Endodermal cell (in vitro differentiated cells): ENCODE data around the gene FLAD1. TPM values are rescaled to one million over a fixed set of nuclear protein-coding genes. Genes with fewer than 3 reads are reported as not detected.

ENCODE experiments used
- DNase-seq: peaks from one replicate; pipeline ENCODE4 v3.0.0-alpha.2; 2017
- H3K27ac ChIP-seq: 2 replicates; pipeline ENCODE4 v1.5.1; 2013; ENCODE audit warnings: mild to moderate bottlenecking, low read depth, low read length, moderate library complexity
- H3K27me3 ChIP-seq: 2 replicates; pipeline ENCODE4 v1.6.1; 2013; ENCODE audit warnings: mild to moderate bottlenecking, low read length, moderate library complexity; ENCODE audit not compliant: insufficient read depth, control insufficient read depth, poor library complexity, severe bottlenecking
- H3K36me3 ChIP-seq: 2 replicates; pipeline ENCODE4 v1.7.0; 2013; ENCODE audit warnings: mild to moderate bottlenecking, low read length, moderate library complexity; ENCODE audit not compliant: control insufficient read depth, insufficient read depth
- H3K4me1 ChIP-seq: one replicate; pipeline ENCODE4 v1.7.0; 2013; ENCODE audit warnings: low read length; ENCODE audit not compliant: control insufficient read depth, insufficient read depth
- H3K4me3 ChIP-seq: 2 replicates; pipeline ENCODE4 v1.5.1; 2013; ENCODE audit warnings: mild to moderate bottlenecking, low read length, moderate library complexity
- H3K9ac ChIP-seq: 2 replicates; pipeline ENCODE4 v1.6.1; 2013; ENCODE audit warnings: mild to moderate bottlenecking, low read length, moderate library complexity; ENCODE audit not compliant: poor library complexity, severe bottlenecking; ENCODE audit errors: extremely low read depth
- H3K9me3 ChIP-seq: 2 replicates; pipeline ENCODE4 v1.6.1; 2013; ENCODE audit warnings: mild to moderate bottlenecking, low read length, moderate library complexity; ENCODE audit not compliant: control insufficient read depth
- H3K27ac Mint-ChIP-seq: 2 replicates; pipeline ENCODE4 v1.8.0; 2020; ENCODE audit warnings: mixed read lengths
- H3K27me3 Mint-ChIP-seq: 2 replicates; pipeline ENCODE4 v1.8.0; 2021; ENCODE audit warnings: mild to moderate bottlenecking, mixed read lengths; ENCODE audit not compliant: insufficient read depth
- H3K36me3 Mint-ChIP-seq: 2 replicates; pipeline ENCODE4 v1.8.0; 2020; ENCODE audit warnings: low read depth, mixed read lengths
- H3K4me1 Mint-ChIP-seq: 2 replicates; pipeline ENCODE4 v1.8.0; 2020; ENCODE audit warnings: mixed read lengths
- H3K4me3 Mint-ChIP-seq: 2 replicates; pipeline ENCODE4 v1.8.0; 2020; ENCODE audit warnings: mild to moderate bottlenecking, moderate library complexity, mixed read lengths
- H3K9me3 Mint-ChIP-seq: 2 replicates; pipeline ENCODE4 v1.8.0; 2020; ENCODE audit warnings: mild to moderate bottlenecking, mixed read lengths
- WGBS, 2 experiments: methylation state at CpG; one replicate each; pipeline versions ENCODE4 v1.1.5 to v1.1.7; 2013; ENCODE audit warnings: missing lambda C conversion rate in 2 of 2, mixed read lengths in 1 of 2; ENCODE audit not compliant: insufficient coverage in 1 of 2, insufficient read length in 1 of 2; 5-methylcytosine and 5-hydroxymethylcytosine counted together
- total RNA-seq, 2 donors: library from RNA; stranded (reverse); fragmentation: NEBNext Ultra II Directional in 1 of 2; extraction: Animal tissue kit (Norgen Biotek cat#: 25700) in 1 of 2; gene quantifications; 2 replicates in 1 of 2; 3 replicates in 1 of 2; pipeline ENCODE4 v1.2.1, GENCODE V29; 2021
- TF ChIP-seq, protein P1 (sequence below): fragments of 200-600 bp; sonication (generic); conservative IDR thresholded peaks from 2 replicates; pipeline ENCODE4 v1.5.0; 2021; ENCODE audit warnings: antibody characterized with exemption, mild to moderate bottlenecking

Gene FLAD1
- total RNA-seq, 2 donors from 2014 or later, result 61.9 to 65.0 TPM

GRCh38 chr1:155022136-155022926 lies 39.2 kb downstream of the FLAD1 start:
- Mint-ChIP-seq H3K36me3 (no peaks in the 10 kb centered on the region), H3K27ac (no peak overlapping the region), H3K4me1 (no peaks in the 10 kb centered on the region), H3K9me3 (no peaks in the 10 kb centered on the region), H3K4me3 (no peak overlapping the region), H3K27me3 (peaks cover 8% of the 10 kb centered on the region)
- H3K9me3 ChIP-seq, result no peaks in the 10 kb centered on the region
- TF ChIP-seq, protein P1, sequence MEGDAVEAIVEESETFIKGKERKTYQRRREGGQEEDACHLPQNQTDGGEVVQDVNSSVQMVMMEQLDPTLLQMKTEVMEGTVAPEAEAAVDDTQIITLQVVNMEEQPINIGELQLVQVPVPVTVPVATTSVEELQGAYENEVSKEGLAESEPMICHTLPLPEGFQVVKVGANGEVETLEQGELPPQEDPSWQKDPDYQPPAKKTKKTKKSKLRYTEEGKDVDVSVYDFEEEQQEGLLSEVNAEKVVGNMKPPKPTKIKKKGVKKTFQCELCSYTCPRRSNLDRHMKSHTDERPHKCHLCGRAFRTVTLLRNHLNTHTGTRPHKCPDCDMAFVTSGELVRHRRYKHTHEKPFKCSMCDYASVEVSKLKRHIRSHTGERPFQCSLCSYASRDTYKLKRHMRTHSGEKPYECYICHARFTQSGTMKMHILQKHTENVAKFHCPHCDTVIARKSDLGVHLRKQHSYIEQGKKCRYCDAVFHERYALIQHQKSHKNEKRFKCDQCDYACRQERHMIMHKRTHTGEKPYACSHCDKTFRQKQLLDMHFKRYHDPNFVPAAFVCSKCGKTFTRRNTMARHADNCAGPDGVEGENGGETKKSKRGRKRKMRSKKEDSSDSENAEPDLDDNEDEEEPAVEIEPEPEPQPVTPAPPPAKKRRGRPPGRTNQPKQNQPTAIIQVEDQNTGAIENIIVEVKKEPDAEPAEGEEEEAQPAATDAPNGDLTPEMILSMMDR, result no peak
- no peaks in the 10 kb centered on the region for H3K36me3 ChIP-seq
- no peak overlapping the region for H3K9ac ChIP-seq
- 88 to 91% methylated on average over 4 to 7 of the region's 8 CpGs for WGBS, 2 experiments
- H3K4me3 ChIP-seq, result no peak overlapping the region
- no peaks in the 10 kb centered on the region for H3K4me1 ChIP-seq
- no peak for DNase-seq
- H3K27ac ChIP-seq, result no peak overlapping the region
- H3K27me3 ChIP-seq, result no peaks in the 10 kb centered on the region

GRCh38 chr1:155022927-155023236 lies 39.7 kb downstream of the FLAD1 start:
- Mint-ChIP-seq H3K9me3 (no peaks in the 10 kb centered on the region), H3K27ac (no peak overlapping the region)
- TF ChIP-seq, protein P1, result no peak

DNA sequence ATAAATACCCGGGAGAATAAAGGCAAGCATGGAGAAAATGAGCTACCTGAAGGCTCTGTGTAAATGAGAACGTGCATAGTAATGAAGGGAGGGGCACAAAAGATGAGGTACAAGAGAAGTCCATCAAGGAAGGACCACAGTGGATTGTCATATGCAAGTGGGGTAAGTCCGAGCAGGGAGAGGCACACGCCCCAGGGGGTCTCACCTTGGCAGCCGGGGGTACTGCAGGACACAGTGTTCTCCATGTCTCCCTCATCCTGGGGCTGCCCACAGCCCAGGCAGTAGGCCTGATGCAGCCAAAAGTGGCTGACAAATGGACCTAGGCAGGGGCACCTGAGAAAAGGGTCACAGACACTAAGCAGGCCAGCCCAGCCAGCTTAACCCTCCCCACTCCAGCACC lies 40.5 kb downstream of the FLAD1 start:
- H3K9me3 Mint-ChIP-seq, result no peaks in the 10 kb centered on the region
- no peak for DNase-seq
- Histone ChIP-seq H3K36me3 (no peaks in the 10 kb centered on the region), H3K27me3 (no peaks in the 10 kb centered on the region), H3K9me3 (no peaks in the 10 kb centered on the region), H3K9ac (no peak overlapping the region), H3K27ac (no peak overlapping the region), H3K4me3 (no peak overlapping the region), H3K4me1 (no peaks in the 10 kb centered on the region)
- H3K36me3 Mint-ChIP-seq, result no peaks in the 10 kb centered on the region
- no peak overlapping the region for H3K4me3 Mint-ChIP-seq
- TF ChIP-seq, protein P1, result no peak
- H3K27ac Mint-ChIP-seq, result no peak overlapping the region
- H3K4me1 Mint-ChIP-seq, result no peaks in the 10 kb centered on the region
- 88 to 93% methylated on average over 5 of the region's 5 CpGs for WGBS, 2 experiments
- H3K27me3 Mint-ChIP-seq, result peaks cover 8% of the 10 kb centered on the region

More at GRCh38 chr1:155022927-155023236, 39.7 kb downstream of the FLAD1 start:
- Histone ChIP-seq H3K27me3 (no peaks in the 10 kb centered on the region), H3K9ac (no peak overlapping the region), H3K27ac (no peak overlapping the region), H3K4me3 (no peak overlapping the region), H3K4me1 (no peaks in the 10 kb centered on the region), H3K36me3 (no peaks in the 10 kb centered on the region), H3K9me3 (no peaks in the 10 kb centered on the region)
- Mint-ChIP-seq H3K4me3 (no peak overlapping the region), H3K4me1 (no peaks in the 10 kb centered on the region), H3K36me3 (no peaks in the 10 kb centered on the region), H3K27me3 (peaks cover 8% of the 10 kb centered on the region)
- WGBS, 2 experiments, result 88 to 100% methylated on average over 2 to 4 of the region's 4 CpGs
- no peak for DNase-seq
